ENCODE measurements around the gene ELFN2. TPM values are rescaled to one million over a fixed set of nuclear protein-coding genes. Genes with fewer than 3 reads are reported as not detected.

The ELFN2 gene
- polyA plus RNA-seq, 1 donor from 2014 or later: 4.4 TPM

DNA sequence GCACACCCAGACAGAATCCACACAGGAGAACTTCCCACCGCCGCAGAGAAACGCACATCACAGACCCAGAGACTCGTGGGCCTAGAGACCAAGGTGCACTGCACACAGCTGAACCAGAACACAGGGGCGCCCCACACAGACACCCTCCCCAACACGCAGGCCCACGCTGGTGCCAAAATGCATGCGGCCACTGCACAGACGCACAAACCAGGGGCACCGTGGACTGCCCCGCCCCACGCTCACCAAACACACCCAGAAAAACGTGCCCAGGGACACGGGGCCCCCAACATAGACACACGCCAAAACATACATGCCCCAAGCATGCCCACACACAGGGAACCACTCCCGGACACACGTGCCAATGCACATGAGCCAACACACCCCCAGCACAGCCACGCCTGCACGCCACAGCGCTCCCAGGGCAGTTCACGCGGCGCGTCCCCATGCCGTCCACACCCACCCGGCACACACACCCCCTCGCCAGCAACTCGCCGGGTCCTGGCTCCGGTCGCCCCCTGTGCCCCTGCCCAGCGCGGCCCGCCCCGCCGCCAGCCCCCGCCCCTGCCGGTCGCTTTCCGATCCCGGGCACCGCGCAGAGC, 7.8 kb downstream of the ELFN2 start:
- Histone ChIP-seq H2AFZ (ENCODE audit: low read depth, low read length) (no peak overlapping the region), H3K9ac (ENCODE audit: low read length) (peak overlapping the region; percentile 18), H3K9me3 (ENCODE audit: low read length) (no peaks in the 10 kb centered on the region), H3K36me3 (ENCODE audit: insufficient read depth, low read length) (no peaks in the 10 kb centered on the region), H3F3A (ENCODE audit: insufficient read depth, low read length, poor library complexity, severe bottlenecking) (no peaks in the 10 kb centered on the region), H3K4me2 (ENCODE audit: low read length) (no peak overlapping the region), H3K27ac (ENCODE audit: low read length) (no peak overlapping the region), H3K9me2 (ENCODE audit: insufficient read depth, low read length) (no peaks in the 10 kb centered on the region), H3K4me3 (ENCODE audit: low read length) (peak overlapping the region; percentile 55), H3K79me2 (replicated peaks; ENCODE audit: insufficient read depth, low read length) (no peaks in the 10 kb centered on the region), H4K20me1 (ENCODE audit: insufficient read depth) (no peaks in the 10 kb centered on the region), H3K27me3 (ENCODE audit: insufficient read depth, low read depth, low read length) (peaks cover 38% of the 10 kb centered on the region)
- no peak for TF ChIP-seq EP300 (conservative IDR thresholded peaks at IDR 0.05; ENCODE audit: poor library complexity, severe bottlenecking)
- TF ChIP-seq EZH2 (IDR thresholded peaks at IDR 0.05; ENCODE audit: borderline replicate concordance, insufficient read depth, low read length, poor library complexity, severe bottlenecking): peak; percentile 34

DNA sequence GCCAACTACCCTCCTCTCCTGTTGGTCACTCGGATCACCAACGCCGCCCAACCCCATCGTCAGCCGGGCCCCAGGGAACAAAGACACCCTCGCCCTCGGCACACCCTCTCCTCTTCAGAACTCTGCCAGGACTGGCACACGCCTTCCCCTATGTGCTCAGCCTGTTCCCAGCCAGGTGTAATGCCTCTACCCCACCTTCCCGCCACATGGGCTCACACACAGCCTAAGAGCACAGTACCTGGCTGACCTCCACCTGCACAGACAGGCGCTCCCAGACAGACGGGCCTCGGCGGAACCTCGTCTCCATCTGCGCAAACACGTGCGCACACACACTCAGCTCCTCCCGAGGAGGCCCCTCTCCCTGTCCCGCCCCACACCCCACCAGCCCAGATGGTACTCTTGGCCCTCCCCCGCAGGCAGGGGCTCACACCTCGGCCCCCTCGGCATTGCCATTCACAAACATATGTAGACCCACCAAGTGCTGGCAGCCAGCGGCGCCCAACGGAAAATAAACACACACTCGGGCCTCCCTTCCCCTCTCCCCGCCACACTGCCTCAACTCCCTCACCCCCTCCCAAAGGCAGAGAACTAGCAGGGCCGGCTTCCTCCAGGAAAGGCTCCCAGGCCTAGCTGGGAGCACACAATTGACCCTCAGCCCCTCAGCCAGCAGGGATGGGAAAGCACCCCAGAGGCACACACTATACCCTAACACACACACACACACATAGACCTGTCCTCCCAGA, 8.5 kb downstream of the ELFN2 start:
- no peaks in the 10 kb centered on the region for H3K9me2 ChIP-seq (ENCODE audit: insufficient read depth, low read length)
- H3F3A ChIP-seq (ENCODE audit: insufficient read depth, low read length, poor library complexity, severe bottlenecking): no peaks in the 10 kb centered on the region
- TF ChIP-seq MXI1 (conservative IDR thresholded peaks at IDR 0.05; ENCODE audit: poor library complexity, severe bottlenecking): no peak
- no peaks in the 10 kb centered on the region for H3K36me3 ChIP-seq (ENCODE audit: insufficient read depth, low read length)
- peak overlapping the region; percentile 70 for H3K9ac ChIP-seq (ENCODE audit: low read length)
- H4K20me1 ChIP-seq (ENCODE audit: insufficient read depth): no peaks in the 10 kb centered on the region
- H3K27ac ChIP-seq (ENCODE audit: low read length): no peak overlapping the region
- peaks cover 32% of the 10 kb centered on the region for H3K27me3 ChIP-seq (ENCODE audit: insufficient read depth, low read depth, low read length)
- H3K9me3 ChIP-seq (ENCODE audit: low read length): no peaks in the 10 kb centered on the region
- no peak overlapping the region for H3K4me2 ChIP-seq (ENCODE audit: low read length)
- H2AFZ ChIP-seq (ENCODE audit: low read depth, low read length): no peak overlapping the region
- H3K4me3 ChIP-seq (ENCODE audit: low read length): peak overlapping the region; percentile 65
- H3K79me2 ChIP-seq (replicated peaks; ENCODE audit: insufficient read depth, low read length): no peaks in the 10 kb centered on the region

GRCh38 chr22:37417677-37418348, 9.5 kb downstream of the ELFN2 start:
- H3K27ac ChIP-seq (ENCODE audit: low read length): peak overlapping the region; percentile 69
- H4K20me1 ChIP-seq (ENCODE audit: insufficient read depth): no peaks in the 10 kb centered on the region
- peak overlapping the region; percentile 65 for H3K4me3 ChIP-seq (ENCODE audit: low read length)

More at GRCh38 chr22:37417677-37418348, 9.5 kb downstream of the ELFN2 start:
- Histone ChIP-seq H2AFZ (ENCODE audit: low read depth, low read length) (no peak overlapping the region), H3F3A (ENCODE audit: insufficient read depth, low read length, poor library complexity, severe bottlenecking) (no peaks in the 10 kb centered on the region), H3K9ac (ENCODE audit: low read length) (peak overlapping the region; percentile 70), H3K79me2 (replicated peaks; ENCODE audit: insufficient read depth, low read length) (no peaks in the 10 kb centered on the region), H3K27me3 (ENCODE audit: insufficient read depth, low read depth, low read length) (peaks cover 32% of the 10 kb centered on the region), H3K36me3 (ENCODE audit: insufficient read depth, low read length) (no peaks in the 10 kb centered on the region), H3K9me3 (ENCODE audit: low read length) (no peaks in the 10 kb centered on the region), H3K4me2 (ENCODE audit: low read length) (peak overlapping the region; percentile 74), H3K9me2 (ENCODE audit: insufficient read depth, low read length) (no peaks in the 10 kb centered on the region)
- TF ChIP-seq POLR2AphosphoS5 (IDR thresholded peaks at IDR 0.05) (peak; percentile 19), SMC3 (conservative IDR thresholded peaks at IDR 0.05; ENCODE audit: poor library complexity) (no peak)
- TF ChIP-seq, protein P1, sequence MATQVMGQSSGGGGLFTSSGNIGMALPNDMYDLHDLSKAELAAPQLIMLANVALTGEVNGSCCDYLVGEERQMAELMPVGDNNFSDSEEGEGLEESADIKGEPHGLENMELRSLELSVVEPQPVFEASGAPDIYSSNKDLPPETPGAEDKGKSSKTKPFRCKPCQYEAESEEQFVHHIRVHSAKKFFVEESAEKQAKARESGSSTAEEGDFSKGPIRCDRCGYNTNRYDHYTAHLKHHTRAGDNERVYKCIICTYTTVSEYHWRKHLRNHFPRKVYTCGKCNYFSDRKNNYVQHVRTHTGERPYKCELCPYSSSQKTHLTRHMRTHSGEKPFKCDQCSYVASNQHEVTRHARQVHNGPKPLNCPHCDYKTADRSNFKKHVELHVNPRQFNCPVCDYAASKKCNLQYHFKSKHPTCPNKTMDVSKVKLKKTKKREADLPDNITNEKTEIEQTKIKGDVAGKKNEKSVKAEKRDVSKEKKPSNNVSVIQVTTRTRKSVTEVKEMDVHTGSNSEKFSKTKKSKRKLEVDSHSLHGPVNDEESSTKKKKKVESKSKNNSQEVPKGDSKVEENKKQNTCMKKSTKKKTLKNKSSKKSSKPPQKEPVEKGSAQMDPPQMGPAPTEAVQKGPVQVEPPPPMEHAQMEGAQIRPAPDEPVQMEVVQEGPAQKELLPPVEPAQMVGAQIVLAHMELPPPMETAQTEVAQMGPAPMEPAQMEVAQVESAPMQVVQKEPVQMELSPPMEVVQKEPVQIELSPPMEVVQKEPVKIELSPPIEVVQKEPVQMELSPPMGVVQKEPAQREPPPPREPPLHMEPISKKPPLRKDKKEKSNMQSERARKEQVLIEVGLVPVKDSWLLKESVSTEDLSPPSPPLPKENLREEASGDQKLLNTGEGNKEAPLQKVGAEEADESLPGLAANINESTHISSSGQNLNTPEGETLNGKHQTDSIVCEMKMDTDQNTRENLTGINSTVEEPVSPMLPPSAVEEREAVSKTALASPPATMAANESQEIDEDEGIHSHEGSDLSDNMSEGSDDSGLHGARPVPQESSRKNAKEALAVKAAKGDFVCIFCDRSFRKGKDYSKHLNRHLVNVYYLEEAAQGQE (IDR thresholded peaks at IDR 0.05; ENCODE audit: borderline replicate concordance): peak; percentile 43

All from neural cell (in vitro differentiated cells).